Epithelial cell of esophagus (primary cell): ENCODE data around the gene SPIN4.

Experiments used
- DNase-seq: peaks from one replicate; pipeline ENCODE4 v3.0.0; 2010; ENCODE audit warnings: low read depth
- H3K4me3 ChIP-seq: 2 replicates; pipeline ENCODE4 v1.5.1; 2011; ENCODE audit warnings: mild to moderate bottlenecking, low read length, control low read depth
- TF ChIP-seq, protein P1 (sequence below): IDR thresholded peaks from 2 replicates; pipeline ENCODE4 v1.5.1; 2011; ENCODE audit warnings: low read depth, mild to moderate bottlenecking, low read length, control low read depth, inconsistent platforms; ENCODE audit not compliant: insufficient read depth; ENCODE audit errors: missing control alignments

Gene SPIN4

DNA sequence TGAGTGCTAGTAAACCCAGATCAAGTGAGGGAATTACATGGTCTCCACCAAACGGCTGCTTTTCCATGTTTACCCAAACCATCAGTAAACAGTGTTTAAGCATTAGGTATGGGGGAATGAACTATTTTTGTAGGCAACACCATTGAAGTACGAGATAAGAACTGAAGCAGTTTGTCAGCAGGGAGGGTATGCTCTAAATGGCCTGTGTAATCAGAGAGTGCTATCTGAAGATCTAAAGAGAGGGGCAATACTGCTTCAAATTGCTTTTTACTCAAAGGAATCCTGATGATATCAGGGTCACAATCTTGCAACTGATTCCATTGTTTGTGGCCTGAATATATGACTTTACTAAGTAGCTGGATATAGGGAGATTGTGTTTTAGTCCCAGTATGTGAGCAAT, 10.4 kb upstream of the SPIN4 start:
- no peak for DNase-seq
- H3K4me3 ChIP-seq, result no peak overlapping the region
- TF ChIP-seq, protein P1, sequence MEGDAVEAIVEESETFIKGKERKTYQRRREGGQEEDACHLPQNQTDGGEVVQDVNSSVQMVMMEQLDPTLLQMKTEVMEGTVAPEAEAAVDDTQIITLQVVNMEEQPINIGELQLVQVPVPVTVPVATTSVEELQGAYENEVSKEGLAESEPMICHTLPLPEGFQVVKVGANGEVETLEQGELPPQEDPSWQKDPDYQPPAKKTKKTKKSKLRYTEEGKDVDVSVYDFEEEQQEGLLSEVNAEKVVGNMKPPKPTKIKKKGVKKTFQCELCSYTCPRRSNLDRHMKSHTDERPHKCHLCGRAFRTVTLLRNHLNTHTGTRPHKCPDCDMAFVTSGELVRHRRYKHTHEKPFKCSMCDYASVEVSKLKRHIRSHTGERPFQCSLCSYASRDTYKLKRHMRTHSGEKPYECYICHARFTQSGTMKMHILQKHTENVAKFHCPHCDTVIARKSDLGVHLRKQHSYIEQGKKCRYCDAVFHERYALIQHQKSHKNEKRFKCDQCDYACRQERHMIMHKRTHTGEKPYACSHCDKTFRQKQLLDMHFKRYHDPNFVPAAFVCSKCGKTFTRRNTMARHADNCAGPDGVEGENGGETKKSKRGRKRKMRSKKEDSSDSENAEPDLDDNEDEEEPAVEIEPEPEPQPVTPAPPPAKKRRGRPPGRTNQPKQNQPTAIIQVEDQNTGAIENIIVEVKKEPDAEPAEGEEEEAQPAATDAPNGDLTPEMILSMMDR, result no peak

DNA sequence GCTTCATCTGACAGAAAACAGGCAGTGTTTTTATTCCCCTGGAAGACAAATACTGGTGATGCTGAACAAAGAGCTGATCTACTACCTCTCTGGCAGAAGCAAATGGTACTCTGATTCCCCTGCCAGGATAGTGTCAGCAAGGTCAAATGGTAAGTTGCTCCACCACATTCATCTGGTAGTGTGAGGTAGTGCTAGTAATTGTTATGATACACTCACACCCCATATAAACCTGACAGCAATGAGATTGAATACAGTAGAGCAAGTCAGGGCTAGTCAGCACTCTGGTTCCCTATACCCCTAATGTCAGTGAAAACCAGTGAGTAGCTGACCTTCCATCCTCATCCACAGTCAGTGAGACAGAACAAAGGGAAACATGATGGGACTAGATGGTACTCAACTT, 3.4 kb upstream of the SPIN4 start:
- DNase-seq, result peak; percentile 46
- H3K4me3 ChIP-seq, result no peak overlapping the region
- TF ChIP-seq, protein P1, result no peak

DNA sequence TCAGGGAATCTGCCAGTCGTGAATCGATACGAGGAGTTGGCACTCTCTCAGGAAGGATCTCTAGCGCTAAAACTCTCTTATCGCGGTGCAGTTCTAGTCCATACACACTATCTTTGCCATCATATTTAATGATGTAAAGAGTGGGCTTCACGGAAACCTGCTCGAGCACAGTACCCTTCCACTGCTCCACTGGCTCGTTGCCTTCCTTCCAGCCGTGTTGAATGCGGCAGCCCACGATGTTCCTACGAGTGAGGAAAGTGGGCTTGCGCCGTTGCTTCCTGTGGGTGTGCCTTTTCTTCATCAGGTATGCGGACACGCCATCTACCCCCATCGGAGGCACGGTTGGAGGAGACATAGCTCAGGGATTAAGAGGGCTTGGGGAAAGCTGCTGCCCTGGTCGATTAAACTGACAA, 661 bp downstream of the SPIN4 start:
- H3K4me3 ChIP-seq, result peak overlapping the region; percentile 61
- peak; percentile 30 for DNase-seq
- TF ChIP-seq, protein P1, result no peak

DNA sequence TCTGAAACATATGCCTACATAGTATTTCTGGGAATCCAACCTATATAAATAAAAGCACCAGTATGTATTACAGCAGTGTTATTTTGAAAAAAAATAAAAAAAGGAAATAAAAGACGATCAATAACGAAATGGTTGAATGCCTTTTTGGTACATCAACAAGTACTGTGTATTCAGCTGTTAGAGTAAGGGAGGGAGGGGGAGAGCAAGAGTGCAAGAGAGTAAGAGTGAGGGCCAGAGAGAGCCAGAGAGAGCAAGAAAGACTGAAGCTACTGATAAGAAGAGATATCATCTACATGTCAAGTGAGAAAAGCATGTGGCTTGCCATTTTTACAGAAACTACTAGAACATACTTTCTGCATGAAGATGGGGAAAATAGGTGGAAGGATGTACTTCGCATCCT, 1.8 kb downstream of the SPIN4 start:
- DNase-seq, result no peak
- no peak overlapping the region for H3K4me3 ChIP-seq
- TF ChIP-seq, protein P1, result no peak

DNA sequence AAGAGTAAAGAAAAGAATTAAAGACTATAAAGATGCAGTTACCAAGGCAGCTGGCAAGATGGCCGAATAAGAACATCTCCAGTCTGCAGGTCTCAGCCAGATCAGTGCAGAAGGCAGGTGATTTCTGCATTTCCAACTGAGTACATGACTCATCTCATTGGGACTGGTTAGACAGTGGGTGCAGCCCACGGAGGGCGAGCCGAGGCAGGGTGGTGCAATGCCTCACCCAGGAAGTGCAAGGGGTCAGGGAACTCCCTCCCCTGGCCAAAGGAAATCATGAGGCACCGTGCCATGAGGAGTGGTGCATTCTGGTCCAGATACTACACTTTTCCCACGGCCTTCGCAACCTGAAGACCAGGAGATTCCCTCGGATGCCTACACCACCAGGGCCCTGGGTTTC, 20.5 kb downstream of the SPIN4 start:
- TF ChIP-seq, protein P1, result no peak
- DNase-seq, result peak; percentile 75
- H3K4me3 ChIP-seq, result no peak overlapping the region

DNA sequence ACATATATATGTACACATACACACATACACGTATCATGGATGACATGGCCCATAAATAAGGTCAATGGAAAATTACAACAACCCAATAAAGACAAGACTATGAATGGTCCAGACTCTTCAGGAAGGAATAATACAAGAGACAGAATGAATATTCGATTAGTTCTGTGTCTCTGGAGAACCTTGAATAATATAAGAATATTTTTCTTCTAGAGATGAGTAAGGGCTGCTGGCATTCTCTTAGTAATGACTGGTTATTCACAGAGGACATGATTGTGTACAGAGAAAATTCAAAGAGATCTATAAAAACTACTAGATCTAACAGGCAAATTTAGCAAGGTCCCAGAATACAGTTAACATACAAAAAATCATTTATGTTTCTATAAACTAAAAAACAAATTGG, 23.3 kb downstream of the SPIN4 start:
- DNase-seq, result no peak
- no peak overlapping the region for H3K4me3 ChIP-seq
- TF ChIP-seq, protein P1, result no peak

DNA sequence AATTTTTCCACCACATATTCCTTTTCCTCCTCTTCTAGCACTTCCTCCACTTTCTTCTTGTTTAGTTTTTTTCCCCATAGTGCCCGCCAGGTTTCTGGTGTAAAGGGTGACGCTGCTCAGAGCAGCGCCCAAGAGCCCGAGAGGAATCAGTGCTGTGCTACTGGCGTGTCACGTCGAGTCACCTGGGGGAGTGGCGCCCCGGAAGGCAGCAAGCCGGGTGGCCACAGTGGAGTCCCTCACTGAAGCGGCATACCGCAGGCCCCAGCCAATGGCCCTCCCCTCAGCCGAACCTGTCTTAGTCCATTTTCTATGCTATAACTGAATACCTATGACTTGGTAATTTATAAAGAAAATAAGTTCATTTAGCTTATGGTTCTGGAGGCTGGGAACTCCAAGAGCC, 51.5 kb downstream of the SPIN4 start:
- no peak for DNase-seq
- TF ChIP-seq, protein P1, result no peak

More for the DNA sequence above, 51.5 kb downstream of the SPIN4 start:
- no peak overlapping the region for H3K4me3 ChIP-seq
